ENCODE results near the gene THRAP3. TPM values are rescaled to one million over a fixed set of nuclear protein-coding genes. Genes with fewer than 3 reads are reported as not detected.

THRAP3 gene
- total and polyA plus RNA-seq, 2 donors (not counting 3 experiments of a cell fraction or from before 2014, with no cell fraction given) = 38.0 to 144 TPM

- Histone ChIP-seq H3K9me1 (replicated peaks; ENCODE audit: control insufficient read depth, extremely low read depth, insufficient read depth, low read length) (no peaks in the 10 kb centered on the region), H3K36me3 (ENCODE audit: control insufficient read depth in 2 of 2, extremely low read depth in 1 of 2, insufficient read depth in 2 of 2, low read length in 2 of 2) (peaks cover 2 to 25% of the 10 kb centered on the region in 2 experiments), H2AFZ (ENCODE audit: low read depth, low read length) (no peak overlapping the region), H3K79me2 (ENCODE audit: control insufficient read depth, insufficient read depth, low read length) (no peaks in the 10 kb centered on the region), H4K20me1 (replicated peaks; ENCODE audit: control insufficient read depth, extremely low read depth, insufficient read depth, low read length) (no peaks in the 10 kb centered on the region), H3K27me3 (ENCODE audit: control insufficient read depth in 2 of 2, insufficient read depth in 2 of 2, low read length in 2 of 2) (no peaks in the 10 kb centered on the region), H3K4me3 (replicated peaks in 1 of 3; ENCODE audit: insufficient read depth in 1 of 3, low read depth in 1 of 3, low read length in 3 of 3) (no peak overlapping the region), H3K4me1 (ENCODE audit: control insufficient read depth, extremely low read depth, insufficient read depth, low read length) (peaks cover 28% of the 10 kb centered on the region), H3K9me3 (replicated peaks; ENCODE audit: control insufficient read depth, insufficient read depth, low read length) (no peaks in the 10 kb centered on the region), H3K4me2 (ENCODE audit: insufficient read depth, low read length) (no peak overlapping the region), H3K27ac (ENCODE audit: insufficient read depth, low read depth, low read length) (no peak overlapping the region), H3K9ac (replicated peaks; ENCODE audit: extremely low read depth, insufficient read depth, low read length) (no peak overlapping the region)
- FAIRE-seq (no peak), DNase-seq (ENCODE audit: low read depth, low spot score) (no peak)
- dilution Hi-C loops (cut with MboI; ENCODE audit: extremely low pct_ligation_motif_present, low sequenced_read_pairs) = no loop called here
- BruUV-seq (replicated peaks) = no TSS peak
- intact Hi-C loops (cut with micrococcal nuclease) = no loop called here
- CTCF ChIA-PET = interaction anchor here (1.2 to 6.8 kb wide), 3 partner anchors 19 to 44 kb away, joined by 3 to 152 read pairs (median 55); no protein-coding TSS in a partner anchor
- TF ChIP-seq FOS (IDR thresholded peaks at IDR 0.05; ENCODE audit: borderline replicate concordance, insufficient read depth, low read length) (no peak), MYC (IDR thresholded peaks at IDR 0.05; ENCODE audit: low read depth, low read length) (no peak)
- POLR2A ChIA-PET = interaction anchor here (1.1 kb wide), 1 partner anchor 23 kb away, joined by 4 read pairs; no protein-coding TSS in a partner anchor
Measured at GRCh38 chr1:36344395-36344680, 120.1 kb downstream of the THRAP3 start.

DNA sequence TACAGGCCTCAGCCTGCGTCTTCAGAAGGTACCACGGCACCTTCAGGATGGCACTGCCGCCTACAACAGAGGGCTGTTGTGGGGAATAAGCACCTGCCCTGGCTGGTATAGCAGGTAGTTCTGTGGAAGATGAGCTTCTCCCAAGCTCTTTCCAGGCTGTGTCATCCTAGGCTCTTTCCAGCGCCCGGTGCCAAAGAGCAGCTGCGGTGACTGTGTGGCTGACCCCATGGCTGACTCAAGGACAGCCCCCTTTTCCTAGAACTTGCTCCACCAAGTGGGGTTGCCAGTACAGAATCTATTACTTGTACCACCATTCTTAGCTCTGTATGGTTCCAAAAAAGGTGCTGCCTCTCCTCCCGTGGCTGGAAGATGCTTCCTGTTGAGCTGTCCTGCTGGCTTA lies 121.1 kb downstream of the THRAP3 start:
- TF ChIP-seq POLR2AphosphoS5 (IDR thresholded peaks at IDR 0.05; ENCODE audit: insufficient read depth, low read depth, low read length) (no peak), POLR2A (IDR thresholded peaks at IDR 0.05; ENCODE audit: low read depth, low read length) (no peak), EZH2 (IDR thresholded peaks at IDR 0.05; ENCODE audit: borderline replicate concordance, low read depth, low read length, severe bottlenecking) (no peak), FOS (IDR thresholded peaks at IDR 0.05; ENCODE audit: borderline replicate concordance, insufficient read depth, low read length) (no peak), MYC (IDR thresholded peaks at IDR 0.05; ENCODE audit: low read depth, low read length) (no peak), GATA2 (IDR thresholded peaks at IDR 0.05; ENCODE audit: insufficient read depth, insufficient read length, low read depth, low read length) (no peak), JUN (IDR thresholded peaks at IDR 0.05; ENCODE audit: borderline replicate concordance, insufficient read depth, insufficient read length, low read depth) (no peak)
- TF ChIP-seq, protein P1, sequence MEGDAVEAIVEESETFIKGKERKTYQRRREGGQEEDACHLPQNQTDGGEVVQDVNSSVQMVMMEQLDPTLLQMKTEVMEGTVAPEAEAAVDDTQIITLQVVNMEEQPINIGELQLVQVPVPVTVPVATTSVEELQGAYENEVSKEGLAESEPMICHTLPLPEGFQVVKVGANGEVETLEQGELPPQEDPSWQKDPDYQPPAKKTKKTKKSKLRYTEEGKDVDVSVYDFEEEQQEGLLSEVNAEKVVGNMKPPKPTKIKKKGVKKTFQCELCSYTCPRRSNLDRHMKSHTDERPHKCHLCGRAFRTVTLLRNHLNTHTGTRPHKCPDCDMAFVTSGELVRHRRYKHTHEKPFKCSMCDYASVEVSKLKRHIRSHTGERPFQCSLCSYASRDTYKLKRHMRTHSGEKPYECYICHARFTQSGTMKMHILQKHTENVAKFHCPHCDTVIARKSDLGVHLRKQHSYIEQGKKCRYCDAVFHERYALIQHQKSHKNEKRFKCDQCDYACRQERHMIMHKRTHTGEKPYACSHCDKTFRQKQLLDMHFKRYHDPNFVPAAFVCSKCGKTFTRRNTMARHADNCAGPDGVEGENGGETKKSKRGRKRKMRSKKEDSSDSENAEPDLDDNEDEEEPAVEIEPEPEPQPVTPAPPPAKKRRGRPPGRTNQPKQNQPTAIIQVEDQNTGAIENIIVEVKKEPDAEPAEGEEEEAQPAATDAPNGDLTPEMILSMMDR (IDR thresholded peaks at IDR 0.05; ENCODE audit: extremely low read depth in 1 of 2, insufficient read depth in 1 of 2, low read depth in 1 of 2, low read length in 2 of 2) = no peak
- TF ChIP-seq, protein P2, sequence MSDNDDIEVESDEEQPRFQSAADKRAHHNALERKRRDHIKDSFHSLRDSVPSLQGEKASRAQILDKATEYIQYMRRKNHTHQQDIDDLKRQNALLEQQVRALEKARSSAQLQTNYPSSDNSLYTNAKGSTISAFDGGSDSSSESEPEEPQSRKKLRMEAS (IDR thresholded peaks at IDR 0.05; ENCODE audit: insufficient read depth, insufficient read length) = no peak
- no TSS peak for BruUV-seq (replicated peaks)
- intact Hi-C loops (cut with micrococcal nuclease) = no loop called here
- H3K9me3 ChIP-seq (replicated peaks; ENCODE audit: control insufficient read depth, insufficient read depth, low read length) = no peaks in the 10 kb centered on the region
- DNase-seq (ENCODE audit: low read depth, low spot score) = no peak
- H3K79me2 ChIP-seq (ENCODE audit: control insufficient read depth, insufficient read depth, low read length) = no peaks in the 10 kb centered on the region
- H3K36me3 ChIP-seq (ENCODE audit: control insufficient read depth in 2 of 2, extremely low read depth in 1 of 2, insufficient read depth in 2 of 2, low read length in 2 of 2) = peaks cover 2 to 23% of the 10 kb centered on the region in 2 experiments
- no peaks in the 10 kb centered on the region for H3K27me3 ChIP-seq (ENCODE audit: control insufficient read depth in 2 of 2, insufficient read depth in 2 of 2, low read length in 2 of 2)
- no peak overlapping the region for H3K4me2 ChIP-seq (ENCODE audit: insufficient read depth, low read length)
- FAIRE-seq = no peak
- H3K9ac ChIP-seq (replicated peaks; ENCODE audit: extremely low read depth, insufficient read depth, low read length) = no peak overlapping the region
- dilution Hi-C loops (cut with MboI; ENCODE audit: extremely low pct_ligation_motif_present, low sequenced_read_pairs) = no loop called here
- no peak overlapping the region for H3K27ac ChIP-seq (ENCODE audit: insufficient read depth, low read depth, low read length)
- H3K4me1 ChIP-seq (ENCODE audit: control insufficient read depth, extremely low read depth, insufficient read depth, low read length) = peaks cover 35% of the 10 kb centered on the region
- POLR2A ChIA-PET = no interaction called here
- CTCF ChIA-PET = interaction anchor here (1.2 to 6.8 kb wide), 2 partner anchors 18 to 22 kb away, joined by 3 to 152 read pairs; no protein-coding TSS in a partner anchor
- no peaks in the 10 kb centered on the region for H4K20me1 ChIP-seq (replicated peaks; ENCODE audit: control insufficient read depth, extremely low read depth, insufficient read depth, low read length)
- no peak overlapping the region for H2AFZ ChIP-seq (ENCODE audit: low read depth, low read length)
- no peaks in the 10 kb centered on the region for H3K9me1 ChIP-seq (replicated peaks; ENCODE audit: control insufficient read depth, extremely low read depth, insufficient read depth, low read length)
- H3K4me3 ChIP-seq (replicated peaks in 1 of 3; ENCODE audit: insufficient read depth in 1 of 3, low read depth in 1 of 3, low read length in 3 of 3) = no peak overlapping the region
